K562 (cell line): ENCODE measurements around the gene MCCD1. TPM values are rescaled to one million over a fixed set of nuclear protein-coding genes. Genes with fewer than 3 reads are reported as not detected.
A peak's percentile ranks its signal among the peaks of the same experiment; 100 is the strongest.

Experiments used
- CAMTA2 ChIP-seq: fragments of 250-450 bp; sonication (Bioruptor Pico); conservative IDR thresholded peaks from 2 replicates; pipeline ENCODE4 v1.5.1; 2022
- HOMEZ ChIP-seq: fragments of 250-450 bp; sonication (Bioruptor Pico); IDR thresholded peaks from 2 replicates; pipeline ENCODE4 v1.4.0; 2020; ENCODE audit warnings: mild to moderate bottlenecking, moderate library complexity
- ILF3 ChIP-seq: fragments of 450-650 bp; IDR thresholded peaks from 2 replicates; pipeline ENCODE4 v1.6.1; 2018; ENCODE audit warnings: antibody characterized with exemption, mild to moderate bottlenecking, moderate library complexity, borderline replicate concordance
- MAZ ChIP-seq, 2 experiments: fragments of 450-650 bp in 1 of 2; sonication (generic) in 1 of 2; formaldehyde crosslinking; IDR thresholded peaks in 1 of 2; conservative IDR thresholded peaks in 1 of 2; 2 replicates each; pipeline versions ENCODE4 v1.4.0 to v1.5.0; 2020; ENCODE audit warnings: mild to moderate bottlenecking in 1 of 2, missing genetic modification reagents in 1 of 2
- MYNN ChIP-seq, 2 experiments: sonication (generic); formaldehyde crosslinking in 1 of 2; IDR thresholded peaks; 2 replicates each; pipeline versions ENCODE4 v1.5.0 to v1.6.1; 2016 to 2020; ENCODE audit warnings: antibody characterized with exemption in 1 of 2, missing genetic modification reagents in 1 of 2
- PATZ1 ChIP-seq: fragments of 250-450 bp; sonication (Bioruptor Pico); IDR thresholded peaks from 2 replicates; pipeline ENCODE4 v1.5.0; 2020; ENCODE audit warnings: mild to moderate bottlenecking, borderline replicate concordance
- POLR2A ChIP-seq: fragments of 450-650 bp; conservative IDR thresholded peaks from 2 replicates; pipeline ENCODE4 v1.6.1; 2016
- POLR2B ChIP-seq: fragments of 450-650 bp; IDR thresholded peaks from 2 replicates; pipeline ENCODE4 v1.6.1; 2018; ENCODE audit warnings: low read depth; ENCODE audit not compliant: partially characterized antibody
- POLR2G ChIP-seq: fragments of 200-400 bp; formaldehyde crosslinking; IDR thresholded peaks from 2 replicates; pipeline ENCODE4 v1.6.1; 2017; ENCODE audit warnings: low read depth, mild to moderate bottlenecking, antibody characterized with exemption, low read length, moderate library complexity
- SREBF1 ChIP-seq: fragments of 150-350 bp; IDR thresholded peaks from 2 replicates; pipeline ENCODE4 v1.6.1; 2014; ENCODE audit warnings: antibody characterized with exemption, low read depth, low read length, borderline replicate concordance
- SUPT5H ChIP-seq: fragments of 450-650 bp; IDR thresholded peaks from 2 replicates; pipeline ENCODE4 v1.6.1; 2016
- TEAD1 ChIP-seq, 2 experiments: fragments of 450-650 bp in 1 of 2; sonication (generic) in 1 of 2; formaldehyde crosslinking; IDR thresholded peaks; 2 replicates each; pipeline versions ENCODE4 v1.4.0 to v1.8.0; 2020 to 2022; ENCODE audit warnings: mild to moderate bottlenecking in 2 of 2, missing genetic modification reagents in 1 of 2
- THRB ChIP-seq: fragments of 450-650 bp; formaldehyde crosslinking; conservative IDR thresholded peaks from 2 replicates; pipeline ENCODE4 v1.4.0; 2022; ENCODE audit warnings: mild to moderate bottlenecking, missing genetic modification characterization
- ZBTB2 ChIP-seq: fragments of 450-650 bp; IDR thresholded peaks from 2 replicates; pipeline ENCODE4 v1.6.1; 2016; ENCODE audit warnings: antibody characterized with exemption
- ZBTB5 ChIP-seq: fragments of 450-650 bp; IDR thresholded peaks from 2 replicates; pipeline ENCODE4 v1.6.1; 2017; ENCODE audit warnings: antibody characterized with exemption
- ZBTB7A ChIP-seq: IDR thresholded peaks from 2 replicates; pipeline ENCODE4 v1.6.1; 2011; ENCODE audit warnings: low read depth, mild to moderate bottlenecking, low read length, moderate library complexity, borderline replicate concordance; ENCODE audit not compliant: control insufficient read depth
- ZC3H11A ChIP-seq: IDR thresholded peaks from 2 replicates; pipeline ENCODE4 v1.6.1; 2012; ENCODE audit warnings: low read depth, low read length, improper control_type of control experiment
- ZKSCAN1 ChIP-seq: fragments of 150-350 bp; IDR thresholded peaks from 2 replicates; pipeline ENCODE4 v1.6.1; 2016; ENCODE audit warnings: low read depth, low read length
- ZSCAN29 ChIP-seq: fragments of 450-650 bp; IDR thresholded peaks from 2 replicates; pipeline ENCODE4 v1.6.1; 2017
- polyA plus RNA-seq, 8 experiments: library from polyadenylated mRNA; depleted of rRNA in 4 of 8; stranded (reverse) in 5 of 8; unstranded in 3 of 8; fragments of >200 nt; fragmentation: Nextera tagmentation in 2 of 8; fragmentation: Illumina TruSeq in 1 of 8; extraction: Ambion mirVana in 2 of 8; extraction: Trizol in 1 of 8; gene quantifications; 2 replicates each; pipeline versions ENCODE4 v1.2.1 to v1.2.3, GENCODE V29; 2011 to 2014; ENCODE audit warnings: inconsistent platforms in 1 of 8, missing spikeins in 1 of 8
- total RNA-seq, 7 experiments: library from RNA; depleted of rRNA in 6 of 7; stranded (reverse); fragments of >200 nt in 6 of 7; fragmentation: Illumina TruSeq in 2 of 7; extraction: Trizol in 2 of 7; gene quantifications; 2 replicates each; pipeline versions ENCODE4 v1.2.1 to v1.2.3, GENCODE V29; 2011 to 2021; ENCODE audit warnings: low replicate concordance in 1 of 7

MCCD1 gene
- total and polyA plus RNA-seq, 9 of the 15 experiments (the other 6 are each of a cell fraction or from before 2014, with no cell fraction given), result not detected

GRCh38 chr6:31531771-31532643 lies 3.2 kb downstream of the MCCD1 start (continued):
- TF ChIP-seq HOMEZ (CRISPR knock-in tag), result no peak
- peak; percentile 75 for TF ChIP-seq POLR2A
- no peak for TF ChIP-seq ZC3H11A
- TF ChIP-seq ZBTB2, result no peak
- TF ChIP-seq THRB (CRISPR knock-in tag), result peak; percentile 97
- TF ChIP-seq MAZ (CRISPR knock-in tag; conservative IDR thresholded peaks at IDR 0.05 in 1 of 2, IDR thresholded peaks at IDR 0.05 in 1 of 2), result peak in 1 of 2 experiments; percentile 38; a peak in 1 of 4 replicates
- no peak for TF ChIP-seq ZSCAN29
- TF ChIP-seq TEAD1 (CRISPR knock-in tag; IDR thresholded peaks at IDR 0.05), result no peak
- TF ChIP-seq ZKSCAN1, result no peak
- TF ChIP-seq SREBF1, result no peak
- TF ChIP-seq SUPT5H, result peak; percentile 79
- TF ChIP-seq POLR2B, result peak; percentile 81
- TF ChIP-seq POLR2G, result peak; percentile 35; the same call in 1 of the 2 replicates
- 0 out of 2 replicates have a peak, but pooled peaks have one; percentile 33 for TF ChIP-seq PATZ1
- TF ChIP-seq ZBTB7A, result no peak
- TF ChIP-seq ILF3, result peak; percentile 75; the same call in 1 of the 2 replicates
- no peak for TF ChIP-seq ZBTB5
- 0 out of 2 replicates have a peak, but pooled peaks have one; percentile 34 for TF ChIP-seq MYNN (IDR thresholded peaks at IDR 0.05)
- no peak for TF ChIP-seq MYNN (CRISPR knock-in tag; IDR thresholded peaks at IDR 0.05)
- 0 out of 2 replicates have a peak, but pooled peaks have one; percentile 40 for TF ChIP-seq CAMTA2 (CRISPR knock-in tag)
